AG08396 (cell line): ENCODE data around the gene GKAP1.
"Not testable (repeated sequence)": the region's sequence is repeated elsewhere in the genome, so short reads cannot be mapped to it uniquely, and the experiment has no call there.

ENCODE experiments used
- DNase-seq: peaks from one replicate; pipeline ENCODE4 v3.0.0; 2012; ENCODE audit warnings: low spot score, mixed read lengths

GKAP1 gene

GRCh38 chr9:83817356-83818278 is at the start of gene GKAP1:
GKAP1 (minus strand) TSS chr9:83817769; CDS start chr9:83806517, 11,252 bp downstream.
- peak; percentile 78 for DNase-seq

- DNase-seq = not testable (repeated sequence)
Observed at GRCh38 chr9:83849895-83850294, 32.3 kb upstream of the GKAP1 start.

GRCh38 chr9:83837070-83837643 is 19.6 kb upstream of the GKAP1 start:
- DNase-seq = not testable (repeated sequence)

- DNase-seq = not testable (repeated sequence)
Observed at GRCh38 chr9:83830426-83831071, 13.0 kb upstream of the GKAP1 start.

GRCh38 chr9:83824986-83825623 is 7.5 kb upstream of the GKAP1 start:
- DNase-seq = peak; percentile 35

- not testable (repeated sequence) for DNase-seq
Observed at GRCh38 chr9:83817011-83817355, 586 bp downstream of the GKAP1 start.

GRCh38 chr9:83815120-83815519 is 2.4 kb downstream of the GKAP1 start:
- DNase-seq = not testable (repeated sequence)

- DNase-seq = not testable (repeated sequence)
Observed at GRCh38 chr9:83809213-83809612, 8.4 kb downstream of the GKAP1 start.

GRCh38 chr9:83804454-83804853 is 13.1 kb downstream of the GKAP1 start:
- DNase-seq = not testable (repeated sequence)

- DNase-seq = not testable (repeated sequence)
Observed at GRCh38 chr9:83803941-83804340, 13.6 kb downstream of the GKAP1 start.

- DNase-seq = no peak
Observed at GRCh38 chr9:83800236-83801033, 17.1 kb downstream of the GKAP1 start.

GRCh38 chr9:83794051-83794450 is 23.5 kb downstream of the GKAP1 start:
- DNase-seq = no peak

- no peak for DNase-seq
Observed at GRCh38 chr9:83792746-83793145, 24.8 kb downstream of the GKAP1 start.

GRCh38 chr9:83778164-83778563 is 39.4 kb downstream of the GKAP1 start:
- DNase-seq = no peak

GRCh38 chr9:83775932-83776331 is 41.6 kb downstream of the GKAP1 start:
- DNase-seq = no peak

- no peak for DNase-seq
Observed at GRCh38 chr9:83772860-83773259, 44.7 kb downstream of the GKAP1 start.

- DNase-seq = no peak
Observed at GRCh38 chr9:83765376-83765775, 52.2 kb downstream of the GKAP1 start.

GRCh38 chr9:83754383-83754977 is 63.1 kb downstream of the GKAP1 start:
- no peak for DNase-seq

- DNase-seq = no peak
Observed at GRCh38 chr9:83749706-83750105, 67.9 kb downstream of the GKAP1 start.

- no peak for DNase-seq
Observed at GRCh38 chr9:83744206-83744605, 73.4 kb downstream of the GKAP1 start.

GRCh38 chr9:83733739-83734138 is 83.8 kb downstream of the GKAP1 start:
- DNase-seq = no peak
